HG03558 (cell line): Measurements from ENCODE around the gene MUC21.
"Not testable (repeated sequence)": the region's sequence is repeated elsewhere in the genome, so short reads cannot be mapped to it uniquely, and the experiment has no call there.

Source experiments
- ATAC-seq: cut with Tn5 transposase; IDR thresholded peaks from one replicate; pipeline ENCODE4 v1.9.1; 2021; ENCODE audit warnings: moderate number of reproducible peaks; ENCODE audit not compliant: unreplicated experiment; ENCODE audit errors: extremely low read depth

Gene MUC21

DNA sequence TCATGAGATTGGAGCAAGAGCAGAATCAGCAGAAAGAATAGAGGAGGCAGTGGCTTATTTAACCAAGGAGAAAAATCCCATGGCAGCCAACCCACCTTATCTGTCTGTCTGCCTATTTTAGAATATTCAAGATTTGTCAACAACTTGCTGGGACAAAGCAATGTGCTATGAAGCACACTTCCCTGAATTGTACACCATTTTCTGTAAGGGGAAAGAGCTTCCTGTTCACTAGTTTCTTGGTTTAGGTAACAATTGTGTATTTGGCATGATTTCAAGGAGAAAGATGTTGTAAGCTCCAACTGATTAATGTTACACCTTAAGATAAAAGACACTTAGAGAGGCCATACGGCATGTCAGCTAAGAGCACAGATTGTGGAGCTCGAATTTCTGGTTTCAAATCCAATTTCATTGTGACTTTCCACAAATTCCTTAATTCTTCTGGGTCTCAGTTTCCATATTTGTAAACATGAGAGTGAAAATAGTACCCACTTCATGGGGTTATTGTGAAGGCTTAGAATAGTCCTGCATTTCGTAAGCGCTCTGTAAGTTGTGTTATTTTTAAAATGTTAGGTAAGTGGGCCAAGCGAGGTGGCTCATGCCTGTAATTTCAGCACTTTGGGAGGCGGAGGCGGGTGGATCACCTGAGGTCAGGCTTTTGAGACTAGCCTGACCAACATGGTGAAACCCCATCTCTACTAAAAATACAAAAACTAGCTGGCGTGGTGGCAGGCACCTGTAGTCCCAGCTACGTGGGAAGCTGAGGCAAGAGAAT, 21.9 kb downstream of the MUC21 start:
- ATAC-seq = no peak

DNA sequence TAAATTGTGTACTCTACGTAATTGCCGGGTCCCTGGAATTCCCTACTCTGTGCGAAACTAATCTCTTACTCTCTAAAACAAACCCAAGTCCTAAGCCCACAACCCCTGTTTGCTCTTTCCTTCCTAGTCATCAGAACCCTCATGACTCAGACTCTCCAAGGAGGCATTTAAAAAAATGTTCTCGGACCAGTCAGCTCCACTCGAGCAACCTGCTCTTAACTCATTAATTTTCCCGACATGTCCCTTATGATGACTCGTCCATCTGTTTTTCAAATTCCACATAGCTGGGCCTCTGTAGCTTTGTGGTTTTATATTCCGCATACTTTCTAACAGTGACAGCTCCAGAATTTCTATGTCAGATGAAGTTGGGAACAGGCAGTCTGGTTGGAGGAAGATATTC, 24.2 kb downstream of the MUC21 start:
- no peak for ATAC-seq

DNA sequence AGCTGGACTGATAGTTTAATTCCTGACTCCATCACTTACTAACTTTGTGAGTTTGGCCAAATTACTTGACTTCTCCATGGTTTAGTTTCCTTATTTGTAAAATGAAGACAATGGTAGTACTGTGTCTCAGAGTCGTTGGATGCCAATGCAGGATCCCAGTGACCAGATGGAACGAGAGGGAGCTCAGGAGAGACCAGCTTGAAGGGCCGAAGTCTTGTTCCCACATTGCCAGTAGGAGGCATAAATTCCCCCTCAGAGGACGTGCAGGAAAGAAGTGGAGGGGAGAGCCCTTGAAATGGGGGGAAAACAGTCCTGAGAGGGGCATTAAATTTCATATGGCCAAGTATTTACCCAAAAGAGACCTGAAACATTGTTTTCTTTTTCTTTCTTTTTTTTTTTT, 24.6 kb downstream of the MUC21 start:
- ATAC-seq = no peak

DNA sequence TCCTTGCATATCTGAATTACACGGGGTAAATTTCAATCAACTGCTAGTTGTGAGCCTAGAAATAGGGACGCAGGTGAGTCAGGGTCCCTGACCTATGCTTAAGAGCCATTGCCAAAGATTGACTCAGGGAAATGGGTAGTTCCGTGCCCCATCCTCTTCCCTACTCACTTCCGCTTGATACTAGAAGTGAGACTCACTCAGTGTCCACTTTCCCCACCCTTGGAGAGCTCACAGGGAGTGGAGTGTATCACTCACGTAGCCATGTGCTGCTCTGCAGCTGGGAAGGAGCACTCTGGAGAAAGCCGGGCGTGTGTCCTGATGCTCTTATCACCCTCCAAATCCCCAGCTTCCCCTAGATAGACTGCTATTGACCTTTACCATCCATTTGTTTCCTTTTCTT, 26.2 kb downstream of the MUC21 start:
- no peak for ATAC-seq

DNA sequence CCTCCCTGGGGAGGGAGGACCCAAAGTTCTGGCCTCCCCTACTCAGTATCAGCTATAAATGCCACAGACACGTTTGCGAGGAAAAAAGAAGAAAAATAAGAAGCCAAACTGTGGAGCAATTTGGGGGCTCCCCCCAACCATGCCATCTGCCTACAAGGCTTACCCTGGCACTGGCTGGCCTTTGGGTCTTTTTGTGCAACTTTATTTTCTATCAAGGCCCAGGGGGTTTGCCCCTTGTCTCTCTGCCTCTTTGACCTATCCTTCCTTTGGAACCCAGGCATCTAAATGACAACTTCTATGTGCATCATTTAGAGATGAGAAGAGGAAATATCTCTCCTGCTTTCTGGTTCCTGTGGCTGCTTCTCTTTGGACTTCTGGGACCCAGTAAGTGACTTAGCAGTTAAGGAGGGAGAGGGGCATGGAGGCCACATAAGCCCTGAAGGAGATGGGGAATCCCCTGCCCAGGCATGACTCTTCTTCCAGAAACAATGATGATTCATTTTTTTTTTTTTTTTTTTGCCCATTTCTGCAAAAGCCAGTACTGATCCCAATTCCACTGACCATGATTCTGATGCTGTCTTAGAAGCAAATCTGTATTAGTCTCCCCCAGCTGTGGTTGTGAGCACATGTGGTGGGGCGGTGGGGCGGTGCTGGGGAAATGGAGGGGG, 27.0 kb downstream of the MUC21 start, which contains the start of gene MUC22:
Gene MUC22 (plus strand): TSS at position 82 of the 668 bp plus-strand sequence. CDS start 233 bp downstream, at position 315.
- no peak for ATAC-seq

DNA sequence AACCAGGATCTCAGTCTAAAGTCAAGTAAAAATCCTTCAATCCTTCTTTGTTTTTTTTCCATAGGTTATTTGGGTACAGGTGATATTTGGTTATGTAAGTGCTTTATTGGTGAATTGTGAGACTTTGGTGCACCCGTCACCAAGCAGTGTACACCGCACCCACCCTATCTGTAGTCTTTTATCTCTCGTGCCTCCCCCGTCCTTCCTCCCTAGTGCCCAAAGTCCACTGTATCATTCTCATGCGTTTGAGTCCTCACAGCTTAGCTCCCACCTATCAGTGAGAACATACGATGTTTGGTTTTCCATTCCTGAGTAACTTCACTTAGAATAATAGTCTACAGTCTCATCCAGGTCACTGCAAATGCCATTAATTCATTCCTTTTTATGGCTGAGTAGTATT, 27.6 kb downstream of the MUC21 start:
- no peak for ATAC-seq

DNA sequence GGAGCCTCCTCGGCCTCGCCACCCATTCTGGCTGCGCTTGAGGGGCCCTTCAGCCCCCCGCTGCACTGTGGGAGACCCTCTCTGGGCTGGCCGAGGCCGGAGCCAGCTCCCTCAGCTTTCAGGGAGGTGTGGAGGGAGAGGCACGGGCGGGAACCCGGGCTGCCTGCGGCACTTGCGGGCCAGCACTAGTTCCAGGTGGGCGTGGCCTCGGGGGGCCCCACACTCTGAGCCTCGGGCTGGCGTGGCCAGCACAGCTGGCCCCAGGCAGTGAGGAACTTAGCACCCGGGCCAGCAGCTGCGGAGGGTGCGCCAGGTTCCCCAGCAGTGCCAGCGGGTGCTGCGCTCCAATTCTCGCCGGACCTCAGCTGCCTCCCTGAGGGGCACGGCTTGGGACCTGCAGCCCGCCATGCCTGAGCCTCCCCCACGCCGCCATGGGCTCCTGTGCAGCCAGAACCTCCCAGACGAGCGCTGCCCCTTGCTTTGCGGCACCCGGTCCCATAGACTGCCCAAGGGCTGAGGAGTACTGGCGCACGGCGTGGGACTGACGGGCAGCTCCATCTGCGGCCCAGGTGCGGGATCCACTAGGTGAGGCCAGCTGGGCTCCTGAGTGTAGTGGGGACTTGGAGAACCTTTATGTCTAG, 33.3 kb downstream of the MUC21 start:
- ATAC-seq = no peak

DNA sequence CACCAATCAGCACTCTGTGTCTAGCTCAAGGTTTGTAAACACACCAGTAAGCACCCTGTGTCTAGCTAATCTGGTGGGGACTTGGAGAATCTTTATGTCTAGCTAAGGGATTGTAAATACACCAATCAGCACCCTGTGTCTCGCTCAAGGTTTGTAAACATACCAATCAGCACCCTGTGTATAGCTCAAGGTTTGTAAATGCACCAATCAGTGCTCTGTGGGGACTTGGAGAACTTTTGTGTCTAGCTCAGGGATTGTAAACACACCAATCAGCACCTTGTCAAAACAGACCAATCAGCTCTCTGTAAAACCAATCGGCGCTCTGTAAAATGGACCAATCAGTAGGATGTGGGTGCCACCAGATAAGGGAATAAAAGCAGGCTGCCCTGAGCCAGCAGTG, 33.9 kb downstream of the MUC21 start:
- ATAC-seq = not testable (repeated sequence)

DNA sequence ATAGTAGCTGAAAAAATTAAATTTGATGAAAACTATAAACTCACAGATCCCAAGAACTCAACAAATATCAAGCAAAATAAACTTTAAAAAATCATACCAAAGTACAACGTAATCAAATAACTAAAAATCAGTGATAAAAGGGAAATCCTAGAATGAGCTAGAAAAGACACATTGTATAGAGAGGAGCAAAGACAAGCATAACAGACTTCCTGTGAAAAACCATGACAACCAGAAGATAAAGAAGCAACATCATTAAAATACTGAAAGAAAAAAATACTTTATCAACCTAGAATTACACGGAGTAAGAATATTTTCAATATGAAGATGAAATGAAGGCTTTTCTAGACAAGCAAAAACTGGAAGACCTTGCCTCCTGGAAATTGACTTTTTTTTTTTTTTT, 36.5 kb downstream of the MUC21 start:
- no peak for ATAC-seq

DNA sequence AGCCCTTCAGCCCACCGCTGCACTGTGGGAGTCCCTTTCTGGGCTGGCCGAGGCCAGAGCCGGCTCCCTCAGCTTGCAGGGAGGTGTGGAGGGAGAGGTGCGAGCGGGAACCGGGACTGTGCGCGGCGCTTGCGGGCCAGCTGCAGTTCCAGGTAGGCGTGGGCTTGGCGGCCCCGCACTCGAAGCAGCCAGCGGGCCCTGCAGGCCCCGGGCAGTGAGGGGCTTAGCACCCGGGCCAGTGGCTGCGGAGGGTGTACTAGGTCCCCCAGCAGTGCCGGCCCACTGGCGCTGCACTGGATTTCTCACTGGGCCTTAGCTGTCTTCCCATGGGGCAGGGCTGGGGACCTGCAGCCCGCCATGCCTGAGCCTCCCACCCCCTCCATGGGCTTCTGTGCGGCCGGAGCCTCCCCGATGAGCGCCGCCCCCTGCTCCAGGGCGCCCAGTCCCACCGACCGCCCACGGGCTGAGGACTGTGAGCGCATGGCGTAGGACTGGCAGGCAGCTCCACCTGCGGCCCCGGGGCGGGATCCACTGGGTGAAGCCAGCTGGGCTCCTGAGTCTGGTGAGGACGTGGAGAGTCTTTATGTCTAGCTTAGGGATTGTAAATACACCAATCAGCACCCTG, 37.2 kb downstream of the MUC21 start:
- not testable (repeated sequence) for ATAC-seq

DNA sequence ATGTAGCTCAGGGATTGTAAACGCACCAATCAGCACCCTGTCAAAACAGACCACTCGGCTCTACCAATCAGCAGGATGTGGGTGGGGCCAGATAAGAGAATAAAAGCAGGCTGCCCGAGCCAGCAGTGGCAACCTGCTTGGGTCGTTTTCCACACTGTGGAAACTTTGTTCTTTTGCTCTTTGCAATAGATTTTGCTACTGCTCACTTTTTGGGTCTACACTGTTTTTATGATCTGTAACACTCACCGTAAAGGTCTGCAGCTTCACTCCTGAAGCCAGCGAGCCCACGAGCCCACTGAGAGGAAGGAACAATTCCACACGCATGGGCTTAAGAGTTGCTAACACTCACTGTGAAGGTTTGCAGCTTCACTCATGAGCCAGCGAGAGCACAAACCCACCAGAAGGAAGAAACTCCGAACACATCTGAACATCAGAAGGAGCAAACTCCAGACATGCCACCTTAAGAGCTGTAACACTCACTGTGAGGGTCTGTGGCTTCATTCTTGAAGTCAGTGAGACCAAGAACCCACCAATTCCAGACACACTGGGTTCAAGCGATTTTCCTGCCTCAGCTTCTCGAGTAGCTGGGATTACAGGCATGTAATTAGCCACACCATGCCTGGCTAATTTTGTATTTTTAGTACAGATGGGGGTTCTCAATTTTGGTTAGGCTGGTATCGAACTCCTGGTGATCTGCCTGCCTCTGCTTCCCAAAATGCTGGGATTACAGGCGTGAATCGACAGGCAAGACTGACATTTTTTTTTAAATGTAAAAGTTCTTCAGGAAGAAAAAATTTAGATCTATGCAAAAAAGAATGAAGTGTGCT, 38.4 kb downstream of the MUC21 start:
- ATAC-seq = not testable (repeated sequence)

DNA sequence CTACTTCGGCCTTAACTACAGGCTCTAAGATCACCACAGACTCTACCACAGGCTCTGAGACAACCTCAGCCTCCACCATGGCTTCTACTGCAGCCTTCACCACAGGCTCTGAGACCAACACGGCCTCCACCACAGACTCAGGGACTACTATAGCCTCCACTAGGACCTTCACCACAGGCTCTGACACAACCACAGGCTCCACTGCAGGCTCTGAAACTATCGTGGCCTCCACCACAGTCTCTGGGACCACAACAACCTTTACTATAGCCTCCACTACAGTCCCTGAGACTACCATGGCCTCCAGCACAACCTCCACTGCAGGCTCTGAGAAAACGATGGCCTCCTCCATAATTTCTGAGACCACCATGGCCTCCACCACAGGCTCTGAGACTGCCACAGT, 42.1 kb downstream of the MUC21 start:
- ATAC-seq = no peak

DNA sequence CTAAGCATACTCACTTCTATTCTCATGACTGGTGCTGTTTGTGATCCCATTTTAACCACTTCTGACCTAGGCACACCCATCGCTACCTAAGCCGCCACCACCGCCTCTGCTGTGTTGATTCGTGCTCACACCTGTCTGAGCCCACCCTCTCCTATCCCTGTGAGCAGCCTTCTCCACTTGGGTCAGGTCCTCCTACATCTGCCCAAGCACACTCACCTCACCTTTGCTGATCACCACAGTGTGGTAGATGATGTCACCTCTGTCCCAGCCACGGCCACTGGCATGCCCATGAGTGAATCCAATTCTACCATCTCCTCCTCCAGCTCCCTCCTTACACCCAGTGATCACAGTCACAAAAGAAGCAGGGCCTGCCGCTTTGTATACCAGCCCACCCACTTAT, 47.6 kb downstream of the MUC21 start:
- no peak for ATAC-seq

DNA sequence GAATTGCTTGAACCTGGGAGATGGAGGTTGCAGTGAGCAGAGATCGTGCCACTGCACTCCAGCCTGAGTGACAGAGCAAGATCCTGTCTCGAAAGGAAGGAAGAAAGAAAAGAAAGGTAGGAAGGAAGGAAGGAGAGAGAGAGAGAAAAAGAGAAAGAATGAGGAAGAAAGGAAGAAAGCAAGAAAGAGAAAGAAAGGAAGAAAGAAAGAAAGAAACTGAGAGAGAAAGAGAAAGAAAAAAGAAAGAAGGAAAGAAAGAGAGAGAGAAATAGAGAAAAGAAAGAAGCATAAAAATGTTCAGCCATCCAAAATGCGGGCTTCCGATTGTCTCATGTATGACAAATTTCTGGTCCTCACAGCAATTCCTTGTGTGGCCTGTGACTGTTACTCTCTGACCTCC, 49.6 kb downstream of the MUC21 start:
- ATAC-seq = no peak

DNA sequence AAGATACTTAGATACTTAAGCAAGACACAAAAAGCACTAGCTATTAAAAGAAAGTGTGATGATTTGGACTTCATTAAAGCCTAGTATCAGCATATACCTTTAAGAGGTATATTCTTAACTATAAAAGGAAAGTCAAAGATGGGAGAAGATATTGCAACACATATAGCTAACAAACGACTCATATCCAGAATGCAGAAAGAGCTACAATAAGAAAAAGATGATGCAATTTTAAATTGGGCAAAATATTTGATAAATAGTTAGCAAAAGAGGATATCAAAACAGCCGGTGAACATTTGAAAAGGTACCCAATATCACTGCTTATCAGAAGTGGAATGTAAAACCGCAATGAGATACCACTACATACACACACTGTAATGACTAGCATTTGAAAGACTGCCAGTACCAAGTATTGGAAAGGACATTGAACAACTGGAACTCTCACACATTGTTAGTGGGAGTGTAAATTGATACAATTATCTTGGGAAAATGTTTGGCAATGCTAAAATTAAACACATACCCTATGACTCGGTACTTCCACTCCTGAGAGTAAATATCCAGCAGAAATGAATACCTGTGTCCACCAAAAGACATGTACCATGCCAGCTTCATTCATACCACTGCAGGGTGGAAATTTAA, 52.5 kb downstream of the MUC21 start:
- no peak for ATAC-seq

DNA sequence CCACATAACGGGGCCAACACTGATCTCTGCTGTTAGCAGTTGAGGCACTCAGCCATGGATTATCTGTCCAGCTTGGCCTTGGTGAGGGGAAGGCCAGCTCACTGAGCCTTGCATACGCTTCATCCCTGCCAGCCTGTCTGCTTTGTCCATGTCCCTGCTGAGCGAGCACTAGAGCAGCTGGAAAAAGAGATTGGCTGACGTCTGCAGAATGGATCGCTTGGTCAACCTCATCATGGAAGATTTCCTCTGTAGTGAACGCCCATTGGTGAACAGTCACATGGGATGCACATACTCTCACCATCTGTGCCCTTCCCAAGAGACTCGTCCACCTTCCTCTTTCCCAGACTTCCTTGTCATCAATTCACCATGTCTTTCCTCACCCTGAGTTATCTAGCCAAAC, 53.7 kb downstream of the MUC21 start:
- ATAC-seq = no peak

DNA sequence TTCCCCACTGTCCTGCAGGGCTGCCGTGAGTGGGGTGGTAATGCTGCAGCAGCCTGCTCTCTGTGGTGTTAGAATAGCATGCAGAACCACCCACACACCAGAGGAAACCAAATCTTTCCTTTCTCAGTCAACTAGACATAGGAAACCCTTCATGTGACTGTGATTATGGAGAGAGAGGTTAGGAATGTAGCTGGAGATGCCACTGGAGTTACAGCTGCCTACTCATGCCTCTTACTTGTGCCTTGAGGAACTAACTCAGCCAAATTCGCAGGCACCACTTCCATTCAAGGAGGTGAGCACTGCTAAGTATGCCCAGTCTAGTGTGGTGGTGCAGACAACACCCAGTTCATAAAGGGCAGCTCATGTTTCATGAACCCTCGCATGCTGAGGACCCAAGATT, 54.2 kb downstream of the MUC21 start:
- ATAC-seq = no peak

DNA sequence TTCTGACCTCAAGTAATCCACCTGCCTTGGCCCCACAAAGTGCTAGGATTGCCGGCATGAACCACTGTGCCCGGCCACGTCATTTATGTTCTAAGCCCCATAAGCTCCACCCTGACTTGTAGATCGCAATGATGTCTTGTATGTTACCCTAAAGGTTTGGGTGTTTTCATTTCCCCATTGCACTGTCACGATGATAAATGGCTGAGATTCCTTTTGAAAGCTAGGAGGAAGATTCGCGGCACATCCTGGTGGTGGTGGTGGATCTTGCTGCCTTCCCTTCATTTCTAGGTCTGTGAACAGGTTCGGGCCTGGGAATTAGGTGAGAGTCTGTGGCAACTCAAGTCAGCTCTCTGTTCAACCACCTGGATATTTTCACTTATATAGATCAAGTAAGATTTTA, 55.0 kb downstream of the MUC21 start:
- no peak for ATAC-seq
